ENCODE data around the gene DLGAP3.
A peak's percentile ranks its signal among the peaks of the same experiment; 100 is the strongest.

The DLGAP3 gene

GRCh38 chr1:34901919-34902318, 27.5 kb downstream of the DLGAP3 start:
- no peak overlapping the region for H3K4me3 ChIP-seq (ENCODE audit: low read length)
- no peak for TF ChIP-seq CTCF (conservative IDR thresholded peaks at IDR 0.05; ENCODE audit: low read length)
- no peak for DNase-seq (ENCODE audit: low read depth)

GRCh38 chr1:34900775-34901502, 28.5 kb downstream of the DLGAP3 start:
- DNase-seq (ENCODE audit: low read depth) = no peak
- TF ChIP-seq CTCF (conservative IDR thresholded peaks at IDR 0.05; ENCODE audit: low read length) = no peak
- H3K4me3 ChIP-seq (ENCODE audit: low read length) = no peak overlapping the region

- TF ChIP-seq CTCF (conservative IDR thresholded peaks at IDR 0.05; ENCODE audit: low read length) = no peak
- DNase-seq (ENCODE audit: low read depth) = no peak
- no peak overlapping the region for H3K4me3 ChIP-seq (ENCODE audit: low read length)
These were observed 29.5 kb downstream of the DLGAP3 start for GRCh38 chr1:34899906-34900305.

GRCh38 chr1:34899471-34899870, 30.0 kb downstream of the DLGAP3 start:
- TF ChIP-seq CTCF (conservative IDR thresholded peaks at IDR 0.05; ENCODE audit: low read length) = no peak
- H3K4me3 ChIP-seq (ENCODE audit: low read length) = no peak overlapping the region
- DNase-seq (ENCODE audit: low read depth) = no peak

- TF ChIP-seq CTCF (conservative IDR thresholded peaks at IDR 0.05; ENCODE audit: low read length) = no peak
- no peak overlapping the region for H3K4me3 ChIP-seq (ENCODE audit: low read length)
- DNase-seq (ENCODE audit: low read depth) = no peak
These were observed 31.1 kb downstream of the DLGAP3 start for GRCh38 chr1:34898330-34898761.

DNA sequence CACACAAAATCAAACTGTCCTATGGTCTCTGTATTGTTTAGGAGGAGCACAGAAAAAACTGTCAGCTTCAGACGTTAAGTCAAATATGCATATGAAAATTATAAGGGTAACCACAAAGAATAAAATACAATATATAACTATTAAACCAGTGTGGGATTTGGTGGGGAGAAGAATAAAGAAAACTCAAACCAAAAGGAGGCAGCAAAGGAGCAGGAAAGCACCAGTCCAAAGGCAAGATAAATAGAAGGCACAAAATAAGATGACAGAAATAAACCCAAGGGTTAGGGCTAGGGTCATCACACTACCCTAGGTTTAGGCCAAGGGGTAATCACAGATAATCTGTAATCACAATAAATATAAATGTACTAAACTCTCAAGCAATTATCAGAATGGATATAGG, 32.8 kb downstream of the DLGAP3 start:
- no peak overlapping the region for H3K4me3 ChIP-seq (ENCODE audit: low read length)
- DNase-seq (ENCODE audit: low read depth) = peak; percentile 3
- TF ChIP-seq CTCF (conservative IDR thresholded peaks at IDR 0.05; ENCODE audit: low read length) = peak; percentile 32

- no peak for TF ChIP-seq CTCF (conservative IDR thresholded peaks at IDR 0.05; ENCODE audit: low read length)
- DNase-seq (ENCODE audit: low read depth) = no peak
- H3K4me3 ChIP-seq (ENCODE audit: low read length) = no peak overlapping the region
These were observed 39.7 kb downstream of the DLGAP3 start for GRCh38 chr1:34889705-34890104.

All from AG10803 (cell line).